ENCODE measurements around the gene RNLS.

RNLS gene

DNA sequence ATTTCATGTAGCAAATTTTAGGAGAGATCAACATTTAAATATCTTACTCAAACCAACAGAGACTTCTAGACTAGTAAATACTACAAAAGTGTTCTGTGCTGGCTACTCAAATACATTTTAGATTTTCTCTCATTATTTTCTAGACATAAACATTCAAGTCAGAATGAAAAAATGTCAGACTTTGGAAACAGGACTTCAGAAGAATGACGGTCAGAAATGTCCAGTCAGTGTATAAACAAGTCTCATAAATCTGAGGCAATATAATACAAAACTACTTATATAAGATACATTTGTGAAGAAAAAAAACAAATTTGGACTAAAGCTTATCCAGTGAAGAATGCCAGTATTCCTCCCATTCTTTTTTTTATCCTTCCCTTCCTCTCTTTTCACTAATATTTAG, 25.9 kb downstream of the RNLS start:
- TF ChIP-seq, protein P1, sequence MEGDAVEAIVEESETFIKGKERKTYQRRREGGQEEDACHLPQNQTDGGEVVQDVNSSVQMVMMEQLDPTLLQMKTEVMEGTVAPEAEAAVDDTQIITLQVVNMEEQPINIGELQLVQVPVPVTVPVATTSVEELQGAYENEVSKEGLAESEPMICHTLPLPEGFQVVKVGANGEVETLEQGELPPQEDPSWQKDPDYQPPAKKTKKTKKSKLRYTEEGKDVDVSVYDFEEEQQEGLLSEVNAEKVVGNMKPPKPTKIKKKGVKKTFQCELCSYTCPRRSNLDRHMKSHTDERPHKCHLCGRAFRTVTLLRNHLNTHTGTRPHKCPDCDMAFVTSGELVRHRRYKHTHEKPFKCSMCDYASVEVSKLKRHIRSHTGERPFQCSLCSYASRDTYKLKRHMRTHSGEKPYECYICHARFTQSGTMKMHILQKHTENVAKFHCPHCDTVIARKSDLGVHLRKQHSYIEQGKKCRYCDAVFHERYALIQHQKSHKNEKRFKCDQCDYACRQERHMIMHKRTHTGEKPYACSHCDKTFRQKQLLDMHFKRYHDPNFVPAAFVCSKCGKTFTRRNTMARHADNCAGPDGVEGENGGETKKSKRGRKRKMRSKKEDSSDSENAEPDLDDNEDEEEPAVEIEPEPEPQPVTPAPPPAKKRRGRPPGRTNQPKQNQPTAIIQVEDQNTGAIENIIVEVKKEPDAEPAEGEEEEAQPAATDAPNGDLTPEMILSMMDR (conservative IDR thresholded peaks at IDR 0.05; ENCODE audit: control insufficient read depth, insufficient read depth, low read depth, low read length): no peak
- H3K4me3 ChIP-seq (ENCODE audit: control insufficient read depth, low read depth, low read length): no peak overlapping the region
- DNase-seq (ENCODE audit: low read depth): no peak

GRCh38 chr10:88555190-88555908, 27.8 kb downstream of the RNLS start:
- H3K4me3 ChIP-seq (ENCODE audit: control insufficient read depth, low read depth, low read length): no peak overlapping the region
- peak; percentile 37 for DNase-seq (ENCODE audit: low read depth)
- TF ChIP-seq, protein P1 (conservative IDR thresholded peaks at IDR 0.05; ENCODE audit: control insufficient read depth, insufficient read depth, low read depth, low read length): no peak

- DNase-seq (ENCODE audit: low read depth): peak; percentile 90
- TF ChIP-seq, protein P1 (conservative IDR thresholded peaks at IDR 0.05; ENCODE audit: control insufficient read depth, insufficient read depth, low read depth, low read length): peak; percentile 88
- H3K4me3 ChIP-seq (ENCODE audit: control insufficient read depth, low read depth, low read length): no peak overlapping the region
Measured at GRCh38 chr10:88553116-88553752, 29.9 kb downstream of the RNLS start.

GRCh38 chr10:88551246-88551645, 31.9 kb downstream of the RNLS start:
- DNase-seq (ENCODE audit: low read depth): no peak
- TF ChIP-seq, protein P1 (conservative IDR thresholded peaks at IDR 0.05; ENCODE audit: control insufficient read depth, insufficient read depth, low read depth, low read length): no peak
- H3K4me3 ChIP-seq (ENCODE audit: control insufficient read depth, low read depth, low read length): no peak overlapping the region

GRCh38 chr10:88546497-88546896, 36.6 kb downstream of the RNLS start:
- TF ChIP-seq, protein P1 (conservative IDR thresholded peaks at IDR 0.05; ENCODE audit: control insufficient read depth, insufficient read depth, low read depth, low read length): no peak

DNA sequence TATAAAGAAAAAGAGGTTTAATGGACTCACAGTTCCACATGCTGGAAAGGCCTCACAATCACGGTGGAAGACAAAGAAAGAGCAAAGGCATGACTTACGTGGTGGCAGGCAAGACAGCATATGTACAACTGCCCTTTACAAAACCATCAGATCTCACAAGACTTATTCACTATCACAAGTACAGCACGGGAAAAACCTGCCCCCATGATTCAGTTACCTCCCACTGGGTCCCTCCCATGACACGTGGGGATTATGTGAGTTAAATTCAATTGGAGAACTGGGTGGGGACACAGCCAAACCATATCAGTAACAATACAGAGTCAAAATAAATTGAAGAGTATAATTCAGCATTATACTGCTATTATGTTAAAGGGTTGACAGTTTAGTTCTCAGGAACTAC, 37.8 kb downstream of the RNLS start:
- no peak for DNase-seq (ENCODE audit: low read depth)

More at GRCh38 chr10:88546497-88546896, 36.6 kb downstream of the RNLS start:
- H3K4me3 ChIP-seq (ENCODE audit: control insufficient read depth, low read depth, low read length): no peak overlapping the region
- no peak for DNase-seq (ENCODE audit: low read depth)

More for the DNA sequence above, 37.8 kb downstream of the RNLS start:
- no peak overlapping the region for H3K4me3 ChIP-seq (ENCODE audit: control insufficient read depth, low read depth, low read length)
- TF ChIP-seq, protein P1 (conservative IDR thresholded peaks at IDR 0.05; ENCODE audit: control insufficient read depth, insufficient read depth, low read depth, low read length): no peak
